Brain microvascular endothelial cell (primary cell): ENCODE measurements around the gene NUDT4.
"Not testable (repeated sequence)": the region's sequence is repeated elsewhere in the genome, so short reads cannot be mapped to it uniquely, and the experiment has no call there.

Source experiments
- DNase-seq: peaks from one replicate; pipeline ENCODE4 v3.0.0-alpha.2; 2020
- H3K27ac ChIP-seq: fragments of 250-450 bp; sonication (Bioruptor Pico); 2 replicates; pipeline ENCODE4 v1.5.1; 2020; ENCODE audit warnings: mild to moderate bottlenecking, moderate library complexity
- H3K27me3 ChIP-seq: fragments of 250-450 bp; sonication (Bioruptor Pico); replicated peaks from 2 replicates; pipeline ENCODE4 v1.5.1; 2020; ENCODE audit warnings: mild to moderate bottlenecking
- H3K36me3 ChIP-seq: fragments of 250-450 bp; sonication (Bioruptor Pico); replicated peaks from 2 replicates; pipeline ENCODE4 v1.5.1; 2020; ENCODE audit warnings: mild to moderate bottlenecking
- H3K4me3 ChIP-seq: 2 replicates; pipeline ENCODE4 v1.5.1; 2011; ENCODE audit warnings: low read depth, mild to moderate bottlenecking, control low read depth, low read length, moderate library complexity
- in situ Hi-C: cut with HindIII; loops from 2 replicates; pipeline ENCODE4 v1.10.0; 2017; ENCODE audit warnings: low sequenced_read_pairs, low pct_ligation_motif_present
- TF ChIP-seq, protein P1 (sequence below): IDR thresholded peaks from 2 replicates; pipeline ENCODE4 v1.5.1; 2011; ENCODE audit warnings: low read depth, mild to moderate bottlenecking, moderate library complexity, low read length, control low read depth, inconsistent platforms; ENCODE audit errors: missing control alignments

NUDT4 gene

DNA sequence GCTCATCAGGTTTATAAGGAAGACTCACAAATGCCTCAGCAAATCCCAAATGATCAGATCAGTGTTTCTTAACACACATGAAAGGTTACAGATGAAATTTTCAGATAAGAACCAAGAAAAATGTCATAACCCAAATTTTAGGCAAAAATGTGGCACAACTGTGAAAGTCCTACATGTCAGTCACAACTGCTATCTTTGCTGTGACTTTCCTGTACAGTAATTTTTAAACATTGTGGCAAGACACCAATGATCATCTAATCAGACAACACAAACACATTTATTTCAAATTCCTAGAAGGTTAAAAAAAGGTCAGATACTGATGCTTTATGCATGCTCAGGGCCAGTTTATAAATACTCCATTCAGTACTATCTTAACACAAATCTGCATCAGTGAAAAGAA is 31.1 kb downstream of the NUDT4 start:
- Histone ChIP-seq H3K27ac (no peak overlapping the region), H3K36me3 (peaks cover 21% of the 10 kb centered on the region)
- in situ Hi-C loops: no loop called here

DNA sequence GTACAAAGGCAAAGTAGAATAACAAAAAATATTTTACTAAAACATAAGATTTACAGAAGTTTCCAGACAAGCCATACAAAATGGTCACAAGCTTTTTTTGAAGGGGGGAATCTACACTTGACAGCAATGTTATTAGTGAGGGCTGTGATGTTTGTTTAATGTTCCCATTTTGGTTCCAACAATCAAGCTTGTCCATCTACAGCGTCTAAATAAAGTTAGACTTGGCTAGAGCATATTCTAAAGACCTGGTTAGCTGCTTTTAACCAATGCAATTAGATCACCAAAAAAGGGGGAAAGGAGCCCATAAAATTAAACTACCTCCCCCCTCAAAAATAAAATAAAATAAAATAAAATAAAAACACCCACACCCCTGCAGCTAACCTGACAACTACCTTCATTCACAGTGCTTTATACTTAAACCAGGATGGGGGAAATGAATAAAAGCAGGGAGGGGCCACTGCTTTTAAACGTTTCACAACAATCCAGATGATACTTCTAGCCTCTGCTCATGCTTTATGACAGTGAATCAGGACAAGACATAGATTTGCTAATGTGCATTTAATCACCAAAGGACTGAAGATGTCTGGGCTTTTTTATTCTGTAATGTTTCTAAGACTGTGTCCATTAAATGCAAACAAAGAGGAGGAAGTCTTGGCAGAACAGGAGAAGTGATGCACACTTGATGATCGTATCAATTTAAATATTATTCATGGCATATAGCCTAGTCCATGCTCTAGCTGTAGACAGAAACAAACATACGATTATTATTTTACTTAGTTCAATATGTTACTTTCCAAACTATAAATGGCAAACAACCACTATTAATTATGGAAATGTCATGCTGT is 31.8 kb downstream of the NUDT4 start:
- H3K27ac ChIP-seq, H3K27me3 ChIP-seq, DNase-seq, H3K4me3 ChIP-seq, in situ Hi-C loops: not testable (repeated sequence)
- peaks cover 15% of the 10 kb centered on the region for H3K36me3 ChIP-seq

More for the DNA sequence above, 31.1 kb downstream of the NUDT4 start:
- H3K4me3 ChIP-seq: no peak overlapping the region
- no peaks in the 10 kb centered on the region for H3K27me3 ChIP-seq
- TF ChIP-seq, protein P1, sequence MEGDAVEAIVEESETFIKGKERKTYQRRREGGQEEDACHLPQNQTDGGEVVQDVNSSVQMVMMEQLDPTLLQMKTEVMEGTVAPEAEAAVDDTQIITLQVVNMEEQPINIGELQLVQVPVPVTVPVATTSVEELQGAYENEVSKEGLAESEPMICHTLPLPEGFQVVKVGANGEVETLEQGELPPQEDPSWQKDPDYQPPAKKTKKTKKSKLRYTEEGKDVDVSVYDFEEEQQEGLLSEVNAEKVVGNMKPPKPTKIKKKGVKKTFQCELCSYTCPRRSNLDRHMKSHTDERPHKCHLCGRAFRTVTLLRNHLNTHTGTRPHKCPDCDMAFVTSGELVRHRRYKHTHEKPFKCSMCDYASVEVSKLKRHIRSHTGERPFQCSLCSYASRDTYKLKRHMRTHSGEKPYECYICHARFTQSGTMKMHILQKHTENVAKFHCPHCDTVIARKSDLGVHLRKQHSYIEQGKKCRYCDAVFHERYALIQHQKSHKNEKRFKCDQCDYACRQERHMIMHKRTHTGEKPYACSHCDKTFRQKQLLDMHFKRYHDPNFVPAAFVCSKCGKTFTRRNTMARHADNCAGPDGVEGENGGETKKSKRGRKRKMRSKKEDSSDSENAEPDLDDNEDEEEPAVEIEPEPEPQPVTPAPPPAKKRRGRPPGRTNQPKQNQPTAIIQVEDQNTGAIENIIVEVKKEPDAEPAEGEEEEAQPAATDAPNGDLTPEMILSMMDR: no peak
- no peak for DNase-seq

DNA sequence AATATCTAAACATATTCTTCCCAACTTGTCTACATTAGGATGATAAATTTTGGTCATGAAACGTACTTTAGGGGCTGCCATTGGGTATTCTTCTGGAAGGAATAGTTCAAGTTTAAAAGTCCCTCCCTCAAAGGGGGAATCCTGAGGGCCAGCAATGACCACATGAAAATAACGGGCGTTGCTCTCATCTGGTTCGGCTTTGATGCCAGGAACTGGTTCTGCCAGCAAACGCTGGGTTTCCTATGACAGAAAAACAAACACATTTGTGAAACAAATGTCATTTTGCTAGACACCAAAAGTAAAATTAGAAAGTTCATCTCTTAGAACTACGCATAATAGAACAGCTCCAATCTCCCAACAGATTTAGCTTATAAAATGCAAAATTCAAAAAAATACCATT is 33.3 kb downstream of the NUDT4 start:
- DNase-seq, H3K36me3 ChIP-seq, H3K27ac ChIP-seq, H3K4me3 ChIP-seq, in situ Hi-C loops, H3K27me3 ChIP-seq: not testable (repeated sequence)

- in situ Hi-C loops: not testable (repeated sequence)
Observed at GRCh38 chr12:93412396-93412795, 34.7 kb downstream of the NUDT4 start.

DNA sequence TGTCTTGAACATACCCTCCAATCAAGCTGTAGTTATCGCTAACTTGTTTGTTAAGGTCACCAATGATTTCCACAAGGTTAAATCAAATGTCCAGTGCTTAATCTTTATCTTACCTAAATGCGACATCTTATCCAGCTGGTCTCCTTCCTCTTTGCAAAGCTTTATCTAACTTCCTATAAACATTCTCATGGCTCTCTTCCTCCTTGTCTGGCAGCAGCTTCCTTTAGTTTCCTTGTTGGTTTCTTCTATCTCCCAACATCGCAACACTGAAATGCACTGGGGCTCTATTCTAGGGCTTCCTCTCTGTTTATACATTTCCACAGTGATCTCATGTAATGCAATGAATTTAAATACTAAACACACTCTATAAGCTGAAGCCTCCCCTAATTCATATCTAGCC is 35.3 kb downstream of the NUDT4 start:
- TF ChIP-seq, protein P1: no peak
- in situ Hi-C loops: no loop called here
- H3K27ac ChIP-seq: no peak overlapping the region
- no peak overlapping the region for H3K4me3 ChIP-seq
- DNase-seq: no peak
- H3K27me3 ChIP-seq: no peaks in the 10 kb centered on the region
- peaks cover 2% of the 10 kb centered on the region for H3K36me3 ChIP-seq

More at GRCh38 chr12:93412396-93412795, 34.7 kb downstream of the NUDT4 start:
- H3K4me3 ChIP-seq, H3K27me3 ChIP-seq, H3K27ac ChIP-seq, DNase-seq, H3K36me3 ChIP-seq: not testable (repeated sequence)

- TF ChIP-seq, protein P1: no peak
- no peaks in the 10 kb centered on the region for H3K36me3 ChIP-seq
- peak overlapping the region; percentile 58 for H3K27ac ChIP-seq
- in situ Hi-C loops: no loop called here
- no peaks in the 10 kb centered on the region for H3K27me3 ChIP-seq
- peak; percentile 24 for DNase-seq
- no peak overlapping the region for H3K4me3 ChIP-seq
Observed at GRCh38 chr12:93415723-93416464, 38.2 kb downstream of the NUDT4 start.

DNA sequence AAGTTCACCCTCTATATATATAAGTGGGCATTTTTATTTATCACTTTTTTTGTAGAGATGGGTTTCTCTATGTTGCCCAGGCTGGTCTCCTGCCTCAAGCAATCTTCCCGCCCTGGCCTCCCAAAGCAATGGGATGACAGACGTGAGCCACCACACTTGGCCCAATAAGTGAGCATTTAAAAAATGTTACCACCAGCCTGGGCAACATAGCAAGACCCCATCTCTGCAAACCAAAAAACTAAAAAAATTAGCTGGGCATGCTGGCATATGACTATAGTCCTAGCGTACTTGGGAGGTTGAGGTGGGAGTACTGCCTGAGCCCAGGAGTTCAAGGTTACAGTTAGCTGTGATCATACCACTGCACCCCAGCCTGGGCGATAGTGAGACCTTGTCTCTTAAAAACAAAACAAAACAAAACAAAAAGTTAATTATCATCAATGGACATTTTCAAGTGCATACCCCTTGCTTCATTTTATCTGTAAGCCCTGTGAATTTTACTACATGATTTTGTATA is 40.3 kb downstream of the NUDT4 start:
- no peak for DNase-seq
- TF ChIP-seq, protein P1: no peak
- in situ Hi-C loops: no loop called here

More for the DNA sequence above, 40.3 kb downstream of the NUDT4 start:
- H3K36me3 ChIP-seq: no peaks in the 10 kb centered on the region
- H3K4me3 ChIP-seq: no peak overlapping the region
- H3K27ac ChIP-seq: no peak overlapping the region
- H3K27me3 ChIP-seq: no peaks in the 10 kb centered on the region
